HG02798 (cell line): ENCODE data around the gene TRMT44.

Source experiments
- ATAC-seq: cut with Tn5 transposase; IDR thresholded peaks from one replicate; pipeline ENCODE4 v1.9.1; 2021; ENCODE audit warnings: mild to moderate bottlenecking; ENCODE audit not compliant: unreplicated experiment, poor library complexity

Gene TRMT44

DNA sequence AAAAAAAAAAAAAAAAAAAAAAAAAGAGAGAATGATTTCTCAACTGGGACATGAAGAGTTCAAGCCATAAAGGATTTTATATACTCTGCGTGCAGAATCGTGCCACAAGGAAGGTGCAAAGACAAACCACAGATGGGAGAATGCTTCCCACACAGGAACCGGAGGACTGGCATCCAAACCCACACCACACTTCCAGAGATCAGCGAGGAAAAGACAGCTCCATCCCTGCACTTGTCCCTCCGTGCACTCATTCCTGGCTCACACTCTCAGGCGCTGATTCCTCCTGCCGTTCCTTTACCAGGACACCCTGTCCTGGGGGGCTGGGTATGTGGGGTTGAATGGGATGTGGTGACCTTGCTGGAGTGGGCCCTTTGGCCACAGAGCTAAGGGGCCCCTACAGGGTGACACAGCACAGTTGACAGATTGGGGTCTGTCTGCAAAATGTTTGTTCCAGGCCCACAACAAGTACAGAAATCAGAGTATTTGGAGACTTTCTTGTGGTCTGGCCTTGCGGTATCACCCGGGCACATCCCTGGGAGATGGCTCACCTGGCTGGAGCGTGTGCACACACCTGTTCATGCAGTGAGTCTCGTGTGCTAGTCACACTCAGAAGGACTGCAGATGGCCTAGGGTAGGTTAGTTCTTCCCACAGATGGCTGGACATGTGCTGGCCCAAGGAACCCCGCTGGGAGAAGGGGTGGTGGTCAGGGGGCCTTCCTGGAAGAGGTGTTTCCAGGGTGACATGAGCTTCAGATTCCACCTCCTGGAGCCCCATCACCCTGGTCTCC lies 84.2 kb downstream of the TRMT44 start:
- ATAC-seq, result no peak

DNA sequence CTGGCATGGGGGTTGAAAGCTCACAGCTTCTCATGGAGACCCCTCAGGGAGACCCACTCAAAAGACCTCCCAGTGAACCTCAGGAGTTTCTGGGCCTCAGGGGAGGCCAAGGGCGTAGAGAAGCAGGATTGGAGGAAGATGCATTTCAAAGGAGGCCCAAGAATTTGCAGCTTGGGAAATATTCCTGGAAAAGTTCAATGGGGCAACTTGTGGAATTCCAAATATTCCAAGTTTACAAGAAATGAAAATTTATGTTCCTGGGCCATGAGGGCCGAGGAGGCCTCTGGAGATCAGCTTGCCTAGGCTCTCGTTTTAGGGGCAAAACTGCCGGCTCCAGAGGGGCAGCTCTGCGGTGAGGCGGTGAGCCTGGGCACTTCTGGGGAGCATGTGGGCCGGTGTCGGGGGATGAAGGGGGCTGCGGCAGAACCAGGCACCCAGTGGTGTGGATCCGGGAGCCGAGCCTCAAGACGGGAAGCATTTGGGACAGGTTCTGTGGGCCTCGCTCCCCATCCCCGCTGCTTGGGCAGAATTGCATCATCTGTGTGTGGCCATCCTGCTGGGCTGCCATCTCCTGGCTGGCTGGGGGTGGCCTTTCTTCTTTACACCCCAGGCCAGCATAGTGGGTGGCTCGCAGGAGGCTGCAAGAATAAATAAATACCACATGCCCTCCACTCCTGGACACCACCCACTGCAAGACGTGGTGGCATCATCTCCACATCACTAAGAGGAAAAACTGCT lies 85.0 kb downstream of the TRMT44 start:
- ATAC-seq, result no peak
